GM18873 (cell line): ENCODE results near the gene PCLAF.
"Not testable (repeated sequence)": the region's sequence is repeated elsewhere in the genome, so short reads cannot be mapped to it uniquely, and the experiment has no call there.

Experiments used
- ATAC-seq: cut with Tn5 transposase; IDR thresholded peaks from one replicate; pipeline ENCODE4 v1.9.1; 2021; ENCODE audit warnings: mild to moderate bottlenecking, moderate library complexity, moderate number of reproducible peaks; ENCODE audit not compliant: unreplicated experiment, low FRiP score

Gene PCLAF, protein sequence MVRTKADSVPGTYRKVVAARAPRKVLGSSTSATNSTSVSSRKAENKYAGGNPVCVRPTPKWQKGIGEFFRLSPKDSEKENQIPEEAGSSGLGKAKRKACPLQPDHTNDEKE

DNA sequence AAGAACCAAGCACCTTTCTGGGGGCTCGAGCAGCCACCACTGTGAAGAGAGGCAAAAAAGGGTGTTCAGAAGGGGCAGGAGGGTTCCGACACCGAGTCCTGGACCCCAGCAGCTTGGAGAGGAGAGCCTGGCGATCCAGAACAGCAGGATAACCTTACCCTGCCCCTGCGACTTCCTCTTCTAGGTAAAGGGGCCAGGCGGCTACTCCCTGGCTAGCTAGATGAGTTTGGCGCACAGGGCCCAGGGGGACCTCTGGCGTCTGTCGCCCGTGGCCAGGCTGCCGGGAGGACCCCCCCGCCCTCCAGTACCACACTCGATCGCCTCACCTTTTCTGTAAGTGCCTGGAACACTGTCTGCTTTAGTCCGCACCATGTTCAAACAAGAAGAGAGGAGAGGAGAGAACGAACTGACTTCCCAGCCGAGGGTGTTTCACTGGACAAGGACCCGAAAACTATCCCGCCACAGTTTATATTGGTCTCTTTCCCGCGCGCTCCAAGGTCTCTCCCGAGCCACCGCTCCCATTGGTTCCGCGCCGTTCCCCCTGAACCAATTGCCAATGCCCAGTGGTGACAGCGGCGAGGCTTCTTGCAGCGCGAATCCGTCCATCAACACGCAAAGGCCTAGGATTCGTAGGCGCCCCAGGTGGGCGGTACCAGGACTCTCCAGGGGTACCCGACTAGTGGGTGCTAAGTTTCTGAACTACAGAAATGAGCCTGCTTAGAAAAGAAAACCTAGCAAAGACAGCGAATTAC is at the start of gene PCLAF:
Gene PCLAF (minus strand): TSS at position 442 of the 752 bp plus-strand sequence. CDS start 70 bp downstream, at position 372.
- peak; percentile 90 for ATAC-seq

DNA sequence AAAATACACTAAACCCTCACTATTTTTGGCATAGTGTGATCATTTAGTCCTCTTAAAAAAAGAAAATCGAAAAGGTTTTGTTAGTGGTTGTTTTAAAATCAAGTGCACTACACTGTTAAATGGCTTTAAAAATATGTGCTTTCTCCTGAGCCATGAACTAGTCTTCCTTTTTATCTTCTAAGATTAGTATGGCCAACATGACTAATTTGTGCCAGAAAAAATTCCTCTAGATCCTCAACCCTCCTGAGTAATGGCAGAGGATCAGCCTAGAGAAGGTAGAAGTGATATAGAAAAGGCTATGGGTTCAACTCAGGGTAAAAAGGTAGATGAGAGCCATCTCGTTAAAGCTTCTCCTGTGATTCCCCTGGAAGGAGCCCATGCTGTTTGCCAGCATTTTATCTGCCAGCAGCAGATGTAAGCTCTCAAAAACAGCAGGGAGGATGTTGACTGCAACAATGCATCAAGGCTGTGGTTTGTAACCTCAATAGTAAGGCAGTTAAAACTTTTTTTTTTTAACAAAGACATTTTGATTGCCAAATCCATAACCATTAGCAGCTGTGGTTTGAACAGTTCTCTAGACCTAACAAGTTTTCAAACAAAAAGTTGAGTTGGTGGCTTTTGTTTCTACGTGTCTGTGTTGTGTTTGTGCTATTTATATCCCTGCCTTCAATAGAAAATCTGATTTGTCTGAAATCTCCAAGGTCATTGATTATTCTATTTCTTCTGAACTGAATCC is 48.9 kb upstream of the PCLAF start:
- no peak for ATAC-seq

DNA sequence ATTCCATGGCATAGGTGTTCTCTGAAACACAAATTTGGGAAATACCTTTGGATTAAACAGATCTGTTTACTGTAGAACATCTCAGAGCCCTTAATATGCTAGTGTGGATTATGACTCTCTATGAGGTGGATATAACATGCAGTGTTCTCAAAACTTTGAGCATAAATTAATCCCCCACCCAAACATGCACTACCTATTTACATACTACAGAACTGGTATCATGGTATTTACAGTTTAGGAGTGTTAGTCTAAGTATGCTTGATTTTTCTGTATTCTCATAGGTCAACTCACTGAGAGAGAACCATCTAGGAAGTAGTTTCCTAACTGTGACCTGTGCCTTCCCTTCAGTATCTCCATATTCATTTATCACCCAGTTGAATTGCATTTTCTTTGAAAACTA is 48.2 kb upstream of the PCLAF start:
- ATAC-seq: no peak

- no peak for ATAC-seq
These were observed 45.7 kb upstream of the PCLAF start for GRCh38 chr15:64426845-64427465.

DNA sequence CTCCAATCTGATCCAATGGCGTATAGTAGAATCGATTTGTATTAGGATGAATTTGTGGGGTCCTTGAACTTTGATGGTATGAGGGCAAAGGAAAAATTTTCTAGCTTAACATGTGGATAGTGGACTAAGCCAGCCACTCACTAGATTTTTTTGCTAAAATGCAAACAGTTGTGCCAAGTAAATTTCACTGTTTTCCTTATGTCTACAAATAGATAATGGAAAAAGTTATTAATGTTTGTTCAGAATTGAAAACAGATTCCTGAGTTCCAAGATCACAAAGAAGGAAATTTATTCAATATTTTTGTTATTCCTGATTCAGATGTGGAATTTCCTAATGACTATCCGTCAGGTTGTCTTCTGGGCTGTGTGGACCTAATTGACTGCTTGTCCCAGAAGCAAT is 44.0 kb upstream of the PCLAF start:
- ATAC-seq: no peak

DNA sequence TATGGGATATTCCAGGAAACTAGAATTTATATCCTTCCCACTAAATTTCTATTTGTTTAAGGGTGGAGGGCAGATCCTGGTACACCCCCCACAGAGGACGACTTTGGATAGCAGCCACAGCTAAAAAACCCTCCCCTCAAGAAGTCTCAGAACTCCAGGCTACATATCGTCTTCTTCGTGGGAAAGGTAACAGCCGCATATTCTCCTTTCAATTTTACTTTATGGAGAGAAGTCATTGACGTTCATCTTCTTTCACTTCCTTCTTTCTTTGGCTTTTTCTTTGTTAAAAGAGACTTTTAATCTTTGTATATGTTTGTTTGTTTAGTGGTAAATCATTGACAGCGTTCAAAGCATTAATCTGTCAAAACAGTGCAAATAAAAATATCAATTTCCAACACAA is 42.7 kb upstream of the PCLAF start:
- ATAC-seq: no peak

DNA sequence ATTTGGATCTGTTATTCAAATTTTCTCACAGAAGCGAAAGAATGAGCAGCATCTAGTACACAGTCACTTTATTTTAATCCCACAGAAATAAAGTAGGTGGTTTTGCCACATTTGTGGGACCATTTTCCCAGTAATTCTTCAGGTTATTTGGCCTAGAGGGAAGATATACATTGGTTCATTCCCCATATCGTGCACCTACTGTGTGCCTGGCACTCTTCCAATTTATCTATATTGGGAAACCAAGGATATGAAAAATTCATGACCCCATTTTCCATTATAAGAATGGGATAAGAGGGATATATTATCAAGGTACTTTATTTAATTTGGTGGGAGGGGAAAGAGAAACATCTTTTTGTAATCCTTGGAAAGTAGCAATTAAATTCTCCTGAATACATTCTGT is 41.5 kb upstream of the PCLAF start:
- no peak for ATAC-seq

- no peak for ATAC-seq
These were observed 31.0 kb upstream of the PCLAF start for GRCh38 chr15:64412216-64412615.

GRCh38 chr15:64400583-64400982 is 19.3 kb upstream of the PCLAF start:
- no peak for ATAC-seq

DNA sequence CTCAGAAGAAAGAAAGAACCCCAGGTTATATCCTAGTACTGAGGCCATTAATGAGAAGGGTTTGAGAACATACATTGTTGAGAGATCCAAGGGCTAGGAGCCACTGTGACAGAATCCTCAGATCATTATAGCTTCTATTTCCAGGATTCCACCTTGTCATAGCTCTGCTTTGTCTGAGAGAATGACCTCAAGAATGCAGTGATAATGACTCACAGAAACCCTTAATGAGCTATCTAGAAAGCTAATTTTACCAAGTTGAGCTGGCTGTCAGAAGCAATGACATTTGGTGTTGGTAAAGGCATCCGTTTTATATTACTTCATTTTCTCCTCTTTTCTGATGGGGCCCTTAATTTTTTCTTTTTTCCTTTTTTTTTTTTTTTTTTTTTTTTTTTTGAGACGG is 17.3 kb upstream of the PCLAF start:
- no peak for ATAC-seq

- ATAC-seq: no peak
These were observed 15.5 kb upstream of the PCLAF start for GRCh38 chr15:64396789-64397188.

GRCh38 chr15:64392471-64392870 is 11.2 kb upstream of the PCLAF start:
- not testable (repeated sequence) for ATAC-seq

GRCh38 chr15:64389036-64389435 is 7.8 kb upstream of the PCLAF start:
- ATAC-seq: no peak

DNA sequence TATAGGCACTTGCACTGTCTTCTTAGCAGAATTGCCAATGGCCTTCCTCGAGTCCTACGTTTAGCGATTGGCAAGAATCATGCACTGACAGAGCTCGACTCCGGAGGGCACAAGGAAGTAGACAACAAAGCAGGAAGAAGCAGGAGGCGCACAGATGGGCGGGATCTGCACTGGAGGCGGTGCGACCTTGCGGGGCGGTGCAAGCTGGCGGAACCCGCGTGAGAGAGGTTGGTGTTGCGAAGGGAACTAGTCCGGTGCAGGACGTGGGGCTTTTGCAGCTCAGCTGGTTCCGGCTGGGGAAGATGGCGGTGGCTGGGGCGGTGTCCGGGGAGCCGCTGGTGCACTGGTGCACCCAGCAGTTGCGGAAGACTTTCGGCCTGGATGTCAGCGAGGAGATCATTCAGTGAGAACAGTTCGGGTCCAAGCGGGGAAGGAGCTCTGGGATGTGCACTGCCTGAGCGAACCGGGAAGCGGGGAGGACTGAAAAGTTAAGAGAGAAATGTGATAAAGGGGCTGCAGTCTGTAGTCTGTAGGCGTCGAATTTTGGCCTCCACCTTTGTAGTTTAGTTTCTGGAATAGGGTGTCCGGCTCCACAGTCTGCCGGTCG is 6.4 kb upstream of the PCLAF start, which contains the start of gene TRIP4:
Gene TRIP4 (plus strand): TSS at position 275 of the 607 bp plus-strand sequence. CDS start 28 bp downstream, at position 303.
- peak; percentile 96 for ATAC-seq

DNA sequence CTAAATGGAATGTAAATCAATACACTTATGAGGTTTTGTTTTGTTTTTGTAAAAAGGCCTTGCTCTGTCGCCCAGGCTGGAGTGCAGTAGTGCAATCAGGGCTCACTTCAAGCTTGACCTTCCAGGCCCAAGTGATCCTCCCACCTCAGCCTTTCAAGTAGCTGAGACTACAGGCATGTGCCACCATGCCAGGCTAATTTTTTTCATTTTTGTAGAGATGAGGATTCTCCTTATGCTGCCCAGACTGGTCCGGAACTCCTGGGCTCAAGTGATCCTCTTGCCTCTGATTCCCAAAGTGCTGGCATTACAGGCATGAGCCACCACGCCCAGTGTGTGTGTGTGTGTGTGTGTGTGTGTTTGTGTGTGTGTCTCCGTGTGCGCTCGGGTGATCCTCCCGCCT is 5.0 kb upstream of the PCLAF start:
- ATAC-seq: no peak

GRCh38 chr15:64383760-64384159 is 2.5 kb upstream of the PCLAF start:
- ATAC-seq: no peak

DNA sequence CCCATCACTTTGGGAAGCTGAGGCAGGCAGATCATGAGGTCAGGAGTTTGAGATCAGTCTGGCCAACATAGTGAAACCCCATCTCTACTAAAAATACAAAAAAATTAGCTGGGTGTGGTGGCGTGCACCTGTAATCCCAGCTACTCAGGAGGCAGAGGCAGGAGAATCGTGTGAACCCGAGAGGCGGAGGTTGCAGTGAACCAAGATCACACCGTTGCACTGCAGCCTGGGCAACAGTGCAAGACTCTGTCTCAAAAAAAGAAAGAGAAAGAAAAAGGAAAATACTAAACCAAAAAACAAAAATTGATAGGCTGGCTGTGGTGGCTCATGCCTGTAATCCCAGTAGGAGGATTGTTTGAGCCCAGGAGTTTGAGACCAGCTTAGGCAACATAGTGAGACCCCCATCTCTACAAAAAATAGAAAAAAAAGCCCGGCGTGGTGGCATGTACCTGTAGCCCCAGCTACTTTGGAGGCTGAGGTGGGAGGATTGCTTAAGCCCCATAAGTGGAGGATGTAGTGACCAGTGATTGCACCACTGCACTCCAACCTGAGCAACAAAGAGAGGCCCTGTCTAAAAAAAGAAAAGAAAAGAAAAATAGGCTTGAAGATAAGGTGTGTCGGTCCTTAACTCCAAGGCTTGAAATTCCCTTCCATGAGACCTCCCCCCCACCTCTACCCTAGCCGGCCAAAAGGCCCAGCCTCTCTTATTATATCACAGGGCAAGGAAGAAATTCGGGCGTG is 941 bp downstream of the PCLAF start:
- not testable (repeated sequence) for ATAC-seq

DNA sequence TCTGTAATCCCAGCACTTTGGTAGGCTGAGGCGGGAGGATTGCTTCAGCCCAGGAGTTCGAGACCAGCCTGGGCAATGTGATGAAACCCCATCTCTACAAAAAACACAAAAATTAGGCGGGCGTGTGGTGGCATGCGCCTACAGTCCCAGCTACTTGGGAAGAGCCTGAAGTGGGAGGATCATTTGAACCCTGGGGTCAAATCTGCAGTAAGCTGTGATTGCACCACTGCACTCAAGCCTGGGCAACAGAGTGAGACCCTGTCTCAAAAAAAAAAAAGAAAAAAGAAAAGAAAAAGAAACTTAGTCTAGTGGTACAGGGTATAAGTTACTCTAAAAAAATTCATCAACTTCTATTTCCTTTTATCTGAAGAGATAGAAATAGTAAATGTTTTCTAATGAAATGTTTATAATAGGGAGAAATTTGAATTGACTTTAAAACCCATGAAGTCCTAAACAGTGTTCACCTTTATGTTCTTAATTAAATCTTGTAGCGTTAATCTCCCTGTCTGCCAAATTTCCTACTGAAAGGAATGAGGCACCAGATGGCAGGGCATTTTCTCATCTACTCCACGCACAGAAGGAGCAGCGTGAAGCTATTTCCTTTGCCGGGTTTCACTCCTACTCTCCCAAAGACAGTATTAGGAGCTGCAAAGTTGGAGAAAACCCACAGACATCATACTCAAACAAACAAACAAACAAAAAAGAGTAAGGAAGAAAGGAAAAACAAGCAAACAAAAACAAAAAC is 1.9 kb downstream of the PCLAF start:
- ATAC-seq: no peak

- ATAC-seq: no peak
These were observed 7.9 kb downstream of the PCLAF start for GRCh38 chr15:64373360-64373759.
